HepG2 (cell line): ENCODE results near the gene CDC123. TPM values are rescaled to one million over a fixed set of nuclear protein-coding genes. Genes with fewer than 3 reads are reported as not detected.

Source experiments
- CCDC6 ChIP-seq: sonication (generic); formaldehyde crosslinking; IDR thresholded peaks from 2 replicates; pipeline ENCODE4 v1.8.1; 2022; ENCODE audit warnings: mild to moderate bottlenecking, missing genetic modification reagents, moderate library complexity
- DNMT1 ChIP-seq: sonication (generic); formaldehyde crosslinking; IDR thresholded peaks from 2 replicates; pipeline ENCODE4 v1.5.1; 2020; ENCODE audit warnings: mild to moderate bottlenecking, missing genetic modification reagents
- PAF1 ChIP-seq: IDR thresholded peaks from 2 replicates; pipeline ENCODE4 v1.6.1; 2016; ENCODE audit warnings: missing genetic modification reagents, missing compliant biosample characterization
- RFX3 ChIP-seq: IDR thresholded peaks from 2 replicates; pipeline ENCODE4 v1.6.1; 2016; ENCODE audit warnings: missing biosample characterization, missing genetic modification reagents
- SALL2 ChIP-seq: sonication (generic); formaldehyde crosslinking; IDR thresholded peaks from 2 replicates; pipeline ENCODE4 v1.8.1; 2023; ENCODE audit warnings: mild to moderate bottlenecking, missing genetic modification reagents, inconsistent platforms
- SIX1 ChIP-seq: sonication (generic); formaldehyde crosslinking; IDR thresholded peaks from 2 replicates; pipeline ENCODE4 v1.4.0; 2020; ENCODE audit warnings: missing genetic modification reagents, borderline replicate concordance
- YY1 ChIP-seq: IDR thresholded peaks from 2 replicates; pipeline ENCODE4 v1.6.1; 2011; ENCODE audit warnings: low read length, low read depth, moderate library complexity, mild to moderate bottlenecking; ENCODE audit not compliant: insufficient read depth, insufficient replicate concordance
- polyA plus RNA-seq, 8 experiments: library from polyadenylated mRNA; depleted of rRNA in 3 of 8; stranded (reverse) in 7 of 8; unstranded in 1 of 8; fragments of >200 nt; fragmentation: Illumina TruSeq in 4 of 8; extraction: Trizol in 4 of 8; gene quantifications; 2 replicates each; pipeline versions ENCODE4 v1.2.1 to v1.2.3, GENCODE V29; 2011 to 2016; ENCODE audit warnings: low read depth in 4 of 8, missing spikeins in 1 of 8, mixed read lengths in 1 of 8; ENCODE audit not compliant: insufficient read depth in 1 of 8
- total RNA-seq, 5 experiments: library from RNA; depleted of rRNA; stranded (reverse); fragments of >200 nt; fragmentation: Illumina TruSeq; extraction: Trizol; gene quantifications; 2 replicates each; pipeline ENCODE4 v1.2.3, GENCODE V29; 2016; ENCODE audit warnings: low read depth in 1 of 5
- TF ChIP-seq, protein P1 (sequence below): sonication (generic); formaldehyde crosslinking; IDR thresholded peaks from 2 replicates; pipeline ENCODE4 v1.4.0; 2020; ENCODE audit warnings: low read depth, mild to moderate bottlenecking, missing genetic modification reagents
- TF ChIP-seq, protein P2 (sequence below): sonication (generic); formaldehyde crosslinking; IDR thresholded peaks from 2 replicates; pipeline ENCODE4 v1.4.0; 2020; ENCODE audit warnings: missing genetic modification reagents, low read depth, mild to moderate bottlenecking, borderline replicate concordance
- TF ChIP-seq, protein P3 (sequence below): sonication (generic); formaldehyde crosslinking; IDR thresholded peaks from 2 replicates; pipeline ENCODE4 v1.9.0; 2021; ENCODE audit warnings: missing genetic modification reagents, borderline replicate concordance
- TF ChIP-seq, protein P4 (sequence below): sonication (generic); formaldehyde crosslinking; IDR thresholded peaks from 2 replicates; pipeline ENCODE4 v1.4.0; 2020; ENCODE audit warnings: mild to moderate bottlenecking, missing genetic modification reagents
- TF ChIP-seq, protein P5 (sequence below), 2 experiments: fragments of 450-650 bp in 1 of 2; sonication (generic) in 1 of 2; formaldehyde crosslinking in 1 of 2; IDR thresholded peaks; 2 replicates each; pipeline versions ENCODE4 v1.6.1 to v1.8.0; 2016 to 2022; ENCODE audit warnings: antibody characterized with exemption in 1 of 2, mild to moderate bottlenecking in 1 of 2, missing genetic modification reagents in 1 of 2

Gene CDC123
- total and polyA plus RNA-seq, 2 of the 13 experiments (the other 11 are each of a cell fraction or from before 2014, with no cell fraction given) = 63.3 to 153 TPM

DNA sequence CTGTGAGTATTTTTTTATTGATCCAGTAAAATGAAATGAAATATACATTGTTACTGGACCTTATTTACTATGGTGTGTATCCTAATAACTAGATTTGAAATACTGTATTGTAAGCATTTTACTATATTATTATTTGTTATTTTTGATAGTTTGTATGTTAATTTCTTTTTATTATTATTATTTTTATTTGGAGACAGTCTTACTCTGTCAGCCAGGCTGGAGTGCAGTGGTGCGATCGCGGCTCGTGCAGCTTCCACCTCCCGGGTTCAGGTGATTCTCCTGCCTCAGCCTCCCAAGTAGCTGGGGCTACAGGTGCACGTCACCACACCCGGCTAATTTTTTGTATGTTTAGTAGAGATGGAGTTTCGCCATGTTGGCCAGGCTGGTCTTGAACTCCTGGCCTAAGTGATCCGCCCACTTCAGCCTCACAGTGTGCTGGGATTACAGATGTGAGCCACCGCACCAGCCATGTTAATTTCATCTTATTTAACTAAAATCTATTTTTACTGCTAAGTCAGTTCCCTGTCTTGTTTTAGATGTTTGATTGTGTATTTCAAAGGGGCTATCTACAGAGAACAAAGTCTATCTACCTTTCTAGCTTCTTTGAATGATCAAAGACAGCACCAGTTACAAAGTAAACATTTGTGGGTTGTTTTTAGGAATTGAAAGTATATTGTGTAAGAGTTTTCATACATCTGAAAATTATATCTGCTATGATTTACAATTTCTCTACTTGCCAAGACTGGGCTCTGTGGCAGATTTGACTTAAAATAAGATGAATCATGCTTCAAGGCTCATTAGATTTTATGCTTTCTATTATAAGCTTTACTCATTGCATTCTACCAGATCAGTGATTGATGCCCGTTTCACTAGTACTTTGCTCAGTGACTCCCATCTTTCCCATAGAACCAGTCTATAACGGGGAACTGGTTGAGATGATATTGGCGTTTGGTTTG lies 41.6 kb downstream of the CDC123 start (continued):
- TF ChIP-seq DNMT1 (CRISPR knock-in tag) (no peak), YY1 (peak; percentile 64), SALL2 (CRISPR knock-in tag) (no peak), SIX1 (CRISPR knock-in tag) (peak; percentile 78; the same call in 1 of the 2 replicates), CCDC6 (CRISPR knock-in tag) (no peak), RFX3 (no peak), PAF1 (no peak)
- TF ChIP-seq, protein P1, sequence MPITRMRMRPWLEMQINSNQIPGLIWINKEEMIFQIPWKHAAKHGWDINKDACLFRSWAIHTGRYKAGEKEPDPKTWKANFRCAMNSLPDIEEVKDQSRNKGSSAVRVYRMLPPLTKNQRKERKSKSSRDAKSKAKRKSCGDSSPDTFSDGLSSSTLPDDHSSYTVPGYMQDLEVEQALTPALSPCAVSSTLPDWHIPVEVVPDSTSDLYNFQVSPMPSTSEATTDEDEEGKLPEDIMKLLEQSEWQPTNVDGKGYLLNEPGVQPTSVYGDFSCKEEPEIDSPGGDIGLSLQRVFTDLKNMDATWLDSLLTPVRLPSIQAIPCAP (CRISPR knock-in tag) = no peak
- TF ChIP-seq, protein P2, sequence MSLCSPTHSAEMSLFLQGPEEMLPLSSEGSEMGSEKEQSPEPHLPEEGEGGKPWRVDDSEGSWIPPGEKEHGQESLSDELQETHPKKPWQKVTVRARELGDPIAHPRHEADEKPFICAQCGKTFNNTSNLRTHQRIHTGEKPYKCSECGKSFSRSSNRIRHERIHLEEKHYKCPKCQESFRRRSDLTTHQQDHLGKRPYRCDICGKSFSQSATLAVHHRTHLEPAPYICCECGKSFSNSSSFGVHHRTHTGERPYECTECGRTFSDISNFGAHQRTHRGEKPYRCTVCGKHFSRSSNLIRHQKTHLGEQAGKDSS (CRISPR knock-in tag) = no peak
- TF ChIP-seq, protein P3, sequence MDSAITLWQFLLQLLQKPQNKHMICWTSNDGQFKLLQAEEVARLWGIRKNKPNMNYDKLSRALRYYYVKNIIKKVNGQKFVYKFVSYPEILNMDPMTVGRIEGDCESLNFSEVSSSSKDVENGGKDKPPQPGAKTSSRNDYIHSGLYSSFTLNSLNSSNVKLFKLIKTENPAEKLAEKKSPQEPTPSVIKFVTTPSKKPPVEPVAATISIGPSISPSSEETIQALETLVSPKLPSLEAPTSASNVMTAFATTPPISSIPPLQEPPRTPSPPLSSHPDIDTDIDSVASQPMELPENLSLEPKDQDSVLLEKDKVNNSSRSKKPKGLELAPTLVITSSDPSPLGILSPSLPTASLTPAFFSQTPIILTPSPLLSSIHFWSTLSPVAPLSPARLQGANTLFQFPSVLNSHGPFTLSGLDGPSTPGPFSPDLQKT (CRISPR knock-in tag) = no peak
- TF ChIP-seq, protein P4, sequence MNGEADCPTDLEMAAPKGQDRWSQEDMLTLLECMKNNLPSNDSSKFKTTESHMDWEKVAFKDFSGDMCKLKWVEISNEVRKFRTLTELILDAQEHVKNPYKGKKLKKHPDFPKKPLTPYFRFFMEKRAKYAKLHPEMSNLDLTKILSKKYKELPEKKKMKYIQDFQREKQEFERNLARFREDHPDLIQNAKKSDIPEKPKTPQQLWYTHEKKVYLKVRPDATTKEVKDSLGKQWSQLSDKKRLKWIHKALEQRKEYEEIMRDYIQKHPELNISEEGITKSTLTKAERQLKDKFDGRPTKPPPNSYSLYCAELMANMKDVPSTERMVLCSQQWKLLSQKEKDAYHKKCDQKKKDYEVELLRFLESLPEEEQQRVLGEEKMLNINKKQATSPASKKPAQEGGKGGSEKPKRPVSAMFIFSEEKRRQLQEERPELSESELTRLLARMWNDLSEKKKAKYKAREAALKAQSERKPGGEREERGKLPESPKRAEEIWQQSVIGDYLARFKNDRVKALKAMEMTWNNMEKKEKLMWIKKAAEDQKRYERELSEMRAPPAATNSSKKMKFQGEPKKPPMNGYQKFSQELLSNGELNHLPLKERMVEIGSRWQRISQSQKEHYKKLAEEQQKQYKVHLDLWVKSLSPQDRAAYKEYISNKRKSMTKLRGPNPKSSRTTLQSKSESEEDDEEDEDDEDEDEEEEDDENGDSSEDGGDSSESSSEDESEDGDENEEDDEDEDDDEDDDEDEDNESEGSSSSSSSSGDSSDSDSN (CRISPR knock-in tag) = no peak
- TF ChIP-seq, protein P5, sequence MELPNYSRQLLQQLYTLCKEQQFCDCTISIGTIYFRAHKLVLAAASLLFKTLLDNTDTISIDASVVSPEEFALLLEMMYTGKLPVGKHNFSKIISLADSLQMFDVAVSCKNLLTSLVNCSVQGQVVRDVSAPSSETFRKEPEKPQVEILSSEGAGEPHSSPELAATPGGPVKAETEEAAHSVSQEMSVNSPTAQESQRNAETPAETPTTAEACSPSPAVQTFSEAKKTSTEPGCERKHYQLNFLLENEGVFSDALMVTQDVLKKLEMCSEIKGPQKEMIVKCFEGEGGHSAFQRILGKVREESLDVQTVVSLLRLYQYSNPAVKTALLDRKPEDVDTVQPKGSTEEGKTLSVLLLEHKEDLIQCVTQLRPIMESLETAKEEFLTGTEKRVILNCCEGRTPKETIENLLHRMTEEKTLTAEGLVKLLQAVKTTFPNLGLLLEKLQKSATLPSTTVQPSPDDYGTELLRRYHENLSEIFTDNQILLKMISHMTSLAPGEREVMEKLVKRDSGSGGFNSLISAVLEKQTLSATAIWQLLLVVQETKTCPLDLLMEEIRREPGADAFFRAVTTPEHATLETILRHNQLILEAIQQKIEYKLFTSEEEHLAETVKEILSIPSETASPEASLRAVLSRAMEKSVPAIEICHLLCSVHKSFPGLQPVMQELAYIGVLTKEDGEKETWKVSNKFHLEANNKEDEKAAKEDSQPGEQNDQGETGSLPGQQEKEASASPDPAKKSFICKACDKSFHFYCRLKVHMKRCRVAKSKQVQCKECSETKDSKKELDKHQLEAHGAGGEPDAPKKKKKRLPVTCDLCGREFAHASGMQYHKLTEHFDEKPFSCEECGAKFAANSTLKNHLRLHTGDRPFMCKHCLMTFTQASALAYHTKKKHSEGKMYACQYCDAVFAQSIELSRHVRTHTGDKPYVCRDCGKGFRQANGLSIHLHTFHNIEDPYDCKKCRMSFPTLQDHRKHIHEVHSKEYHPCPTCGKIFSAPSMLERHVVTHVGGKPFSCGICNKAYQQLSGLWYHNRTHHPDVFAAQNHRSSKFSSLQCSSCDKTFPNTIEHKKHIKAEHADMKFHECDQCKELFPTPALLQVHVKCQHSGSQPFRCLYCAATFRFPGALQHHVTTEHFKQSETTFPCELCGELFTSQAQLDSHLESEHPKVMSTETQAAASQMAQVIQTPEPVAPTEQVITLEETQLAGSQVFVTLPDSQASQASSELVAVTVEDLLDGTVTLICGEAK (IDR thresholded peaks at IDR 0.05) = no peak
- TF ChIP-seq, protein P5 (CRISPR knock-in tag; IDR thresholded peaks at IDR 0.05) = no peak
